Neural cell (in vitro differentiated cells): ENCODE results near the gene RTN4R.

Source experiments
- EP300 ChIP-seq: fragments of 450-650 bp; conservative IDR thresholded peaks from 2 replicates; pipeline ENCODE4 v1.6.1; 2014; ENCODE audit warnings: antibody characterized with exemption, mild to moderate bottlenecking, moderate library complexity; ENCODE audit not compliant: poor library complexity, severe bottlenecking
- EZH2 ChIP-seq: fragments of 200-600, 300-800 bp; shearing (Covaris generic), sonication (generic); IDR thresholded peaks from 2 replicates; pipeline ENCODE4 v1.6.1; 2014; ENCODE audit warnings: antibody characterized with exemption, low read length, borderline replicate concordance, mild to moderate bottlenecking; ENCODE audit not compliant: insufficient read depth, poor library complexity, severe bottlenecking
- MXI1 ChIP-seq: fragments of 450-650 bp; conservative IDR thresholded peaks from 2 replicates; pipeline ENCODE4 v1.6.1; 2014; ENCODE audit warnings: antibody characterized with exemption, mild to moderate bottlenecking; ENCODE audit not compliant: poor library complexity, severe bottlenecking
- POLR2AphosphoS5 ChIP-seq: IDR thresholded peaks from 2 replicates; pipeline ENCODE4 v1.6.1; 2012
- RAD21 ChIP-seq: fragments of 450-650 bp; conservative IDR thresholded peaks from 2 replicates; pipeline ENCODE4 v1.6.1; 2014; ENCODE audit warnings: antibody characterized with exemption, mild to moderate bottlenecking, moderate library complexity
- SMC3 ChIP-seq: fragments of 450-650 bp; conservative IDR thresholded peaks from 2 replicates; pipeline ENCODE4 v1.6.1; 2014; ENCODE audit warnings: antibody characterized with exemption, mild to moderate bottlenecking, moderate library complexity; ENCODE audit not compliant: poor library complexity
- TF ChIP-seq, protein P1 (sequence below): fragments of 450-650 bp; IDR thresholded peaks from 2 replicates; pipeline ENCODE4 v1.5.1; 2014; ENCODE audit warnings: antibody characterized with exemption, mild to moderate bottlenecking, moderate library complexity; ENCODE audit not compliant: poor library complexity, severe bottlenecking

DNA sequence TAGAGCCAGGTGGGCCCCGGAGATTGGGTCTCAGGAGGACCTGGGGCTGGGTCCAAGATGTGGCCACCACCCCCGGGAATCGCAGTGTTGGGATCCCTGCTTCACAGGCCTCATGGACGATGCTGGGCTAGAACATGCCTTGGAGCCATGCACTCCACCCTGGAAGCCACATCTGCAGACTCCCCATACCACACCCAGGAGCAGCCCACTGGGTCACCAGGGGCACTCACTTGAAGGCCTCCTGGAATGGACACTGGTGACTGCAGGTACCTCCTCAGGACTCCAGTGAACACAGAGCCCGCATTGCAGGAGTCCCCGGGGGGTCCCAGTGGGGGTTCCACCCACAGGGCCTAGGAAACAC is 25.0 kb downstream of the RTN4R start:
- TF ChIP-seq MXI1, result no peak
- TF ChIP-seq, protein P1, sequence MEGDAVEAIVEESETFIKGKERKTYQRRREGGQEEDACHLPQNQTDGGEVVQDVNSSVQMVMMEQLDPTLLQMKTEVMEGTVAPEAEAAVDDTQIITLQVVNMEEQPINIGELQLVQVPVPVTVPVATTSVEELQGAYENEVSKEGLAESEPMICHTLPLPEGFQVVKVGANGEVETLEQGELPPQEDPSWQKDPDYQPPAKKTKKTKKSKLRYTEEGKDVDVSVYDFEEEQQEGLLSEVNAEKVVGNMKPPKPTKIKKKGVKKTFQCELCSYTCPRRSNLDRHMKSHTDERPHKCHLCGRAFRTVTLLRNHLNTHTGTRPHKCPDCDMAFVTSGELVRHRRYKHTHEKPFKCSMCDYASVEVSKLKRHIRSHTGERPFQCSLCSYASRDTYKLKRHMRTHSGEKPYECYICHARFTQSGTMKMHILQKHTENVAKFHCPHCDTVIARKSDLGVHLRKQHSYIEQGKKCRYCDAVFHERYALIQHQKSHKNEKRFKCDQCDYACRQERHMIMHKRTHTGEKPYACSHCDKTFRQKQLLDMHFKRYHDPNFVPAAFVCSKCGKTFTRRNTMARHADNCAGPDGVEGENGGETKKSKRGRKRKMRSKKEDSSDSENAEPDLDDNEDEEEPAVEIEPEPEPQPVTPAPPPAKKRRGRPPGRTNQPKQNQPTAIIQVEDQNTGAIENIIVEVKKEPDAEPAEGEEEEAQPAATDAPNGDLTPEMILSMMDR, result no peak
- no peak for TF ChIP-seq EP300
- TF ChIP-seq EZH2, result no peak
- TF ChIP-seq POLR2AphosphoS5, result no peak
- TF ChIP-seq RAD21, result no peak
- no peak for TF ChIP-seq SMC3
